Calu3 (cell line): ENCODE data around the gene PHKG2. TPM values are rescaled to one million over a fixed set of nuclear protein-coding genes. Genes with fewer than 3 reads are reported as not detected.

Experiments used
- BruUV-seq: library from RNA; stranded (reverse); fragments of 400-500 nt; replicated peaks from 2 replicates; lab custom pipeline; 2021; lab: Mats Ljungman, UMichigan
- CTCF ChIA-PET: fragments of 300-600 bp; sonication (Branson Sonifier 250); formaldehyde crosslinking; loops from one replicate; lab custom pipeline; 2022; ENCODE audit warnings: antibody characterized with exemption; lab: Charles Lee
- DNase-seq: peaks from one replicate; pipeline ENCODE4 v3.0.0; 2022
- H3K27ac Mint-ChIP-seq: one replicate; pipeline ENCODE4 v1.8.0; 2022; ENCODE audit warnings: mixed read lengths; ENCODE audit not compliant: unreplicated experiment
- H3K27me3 Mint-ChIP-seq: one replicate; pipeline ENCODE4 v1.8.0; 2022; ENCODE audit warnings: mixed read lengths; ENCODE audit not compliant: unreplicated experiment
- H3K36me3 Mint-ChIP-seq: one replicate; pipeline ENCODE4 v1.8.0; 2022; ENCODE audit warnings: mild to moderate bottlenecking, moderate library complexity, mixed read lengths; ENCODE audit not compliant: insufficient read depth, unreplicated experiment
- H3K4me1 Mint-ChIP-seq: one replicate; pipeline ENCODE4 v1.8.0; 2022; ENCODE audit warnings: mild to moderate bottlenecking, low read depth, mixed read lengths; ENCODE audit not compliant: unreplicated experiment
- H3K4me3 Mint-ChIP-seq: one replicate; pipeline ENCODE4 v1.8.0; 2022; ENCODE audit warnings: mild to moderate bottlenecking, low read depth, moderate library complexity, mixed read lengths; ENCODE audit not compliant: unreplicated experiment
- H3K9me3 Mint-ChIP-seq: one replicate; pipeline ENCODE4 v1.8.0; 2022; ENCODE audit warnings: low read depth, mixed read lengths; ENCODE audit not compliant: unreplicated experiment
- intact Hi-C: fragments of 100-400 bp; cut with micrococcal nuclease; formaldehyde crosslinking; loops from one replicate; pipeline ENCODE4 v1.10.0; 2022; ENCODE audit not compliant: unreplicated experiment
- total RNA-seq: library from RNA; stranded (reverse); gene quantifications from 2 replicates; pipeline ENCODE4 v1.2.3, GENCODE V29; 2022
- TF ChIP-seq, protein P1 (sequence below): fragments of 200-600 bp; IDR thresholded peaks from one replicate; pipeline ENCODE4 v1.8.0; 2022; ENCODE audit warnings: antibody characterized with exemption; ENCODE audit not compliant: unreplicated experiment

PHKG2 gene
- total RNA-seq, 1 experiment from 2014 or later, result 66.7 TPM

DNA sequence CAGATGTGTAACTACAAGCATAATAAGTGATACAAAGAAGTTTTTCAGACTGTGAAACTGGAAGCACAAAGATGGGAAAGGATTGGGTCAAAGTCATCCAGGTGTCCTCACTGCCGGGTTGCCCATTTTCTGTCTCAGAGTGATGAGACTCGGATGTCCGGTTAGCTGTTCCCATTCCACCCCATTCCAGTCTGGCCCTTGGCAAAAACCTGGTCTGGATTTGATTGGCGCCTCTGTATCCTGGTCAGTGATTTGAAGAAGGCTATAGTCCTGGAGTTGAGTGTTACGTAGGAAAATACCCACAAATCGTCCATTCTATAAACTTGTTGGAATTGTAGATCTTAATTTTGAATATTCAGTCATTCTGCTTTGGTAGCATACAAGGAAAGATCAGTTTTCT lies 19.9 kb upstream of the PHKG2 start:
- intact Hi-C loops, result no loop called here
- CTCF ChIA-PET, result no interaction called here
- Mint-ChIP-seq H3K4me3 (no peak overlapping the region), H3K36me3 (peaks cover 76% of the 10 kb centered on the region), H3K9me3 (no peaks in the 10 kb centered on the region), H3K27ac (no peak overlapping the region), H3K4me1 (no peaks in the 10 kb centered on the region), H3K27me3 (no peaks in the 10 kb centered on the region)
- BruUV-seq, result no TSS peak
- TF ChIP-seq, protein P1, sequence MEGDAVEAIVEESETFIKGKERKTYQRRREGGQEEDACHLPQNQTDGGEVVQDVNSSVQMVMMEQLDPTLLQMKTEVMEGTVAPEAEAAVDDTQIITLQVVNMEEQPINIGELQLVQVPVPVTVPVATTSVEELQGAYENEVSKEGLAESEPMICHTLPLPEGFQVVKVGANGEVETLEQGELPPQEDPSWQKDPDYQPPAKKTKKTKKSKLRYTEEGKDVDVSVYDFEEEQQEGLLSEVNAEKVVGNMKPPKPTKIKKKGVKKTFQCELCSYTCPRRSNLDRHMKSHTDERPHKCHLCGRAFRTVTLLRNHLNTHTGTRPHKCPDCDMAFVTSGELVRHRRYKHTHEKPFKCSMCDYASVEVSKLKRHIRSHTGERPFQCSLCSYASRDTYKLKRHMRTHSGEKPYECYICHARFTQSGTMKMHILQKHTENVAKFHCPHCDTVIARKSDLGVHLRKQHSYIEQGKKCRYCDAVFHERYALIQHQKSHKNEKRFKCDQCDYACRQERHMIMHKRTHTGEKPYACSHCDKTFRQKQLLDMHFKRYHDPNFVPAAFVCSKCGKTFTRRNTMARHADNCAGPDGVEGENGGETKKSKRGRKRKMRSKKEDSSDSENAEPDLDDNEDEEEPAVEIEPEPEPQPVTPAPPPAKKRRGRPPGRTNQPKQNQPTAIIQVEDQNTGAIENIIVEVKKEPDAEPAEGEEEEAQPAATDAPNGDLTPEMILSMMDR, result no peak
- DNase-seq, result no peak

DNA sequence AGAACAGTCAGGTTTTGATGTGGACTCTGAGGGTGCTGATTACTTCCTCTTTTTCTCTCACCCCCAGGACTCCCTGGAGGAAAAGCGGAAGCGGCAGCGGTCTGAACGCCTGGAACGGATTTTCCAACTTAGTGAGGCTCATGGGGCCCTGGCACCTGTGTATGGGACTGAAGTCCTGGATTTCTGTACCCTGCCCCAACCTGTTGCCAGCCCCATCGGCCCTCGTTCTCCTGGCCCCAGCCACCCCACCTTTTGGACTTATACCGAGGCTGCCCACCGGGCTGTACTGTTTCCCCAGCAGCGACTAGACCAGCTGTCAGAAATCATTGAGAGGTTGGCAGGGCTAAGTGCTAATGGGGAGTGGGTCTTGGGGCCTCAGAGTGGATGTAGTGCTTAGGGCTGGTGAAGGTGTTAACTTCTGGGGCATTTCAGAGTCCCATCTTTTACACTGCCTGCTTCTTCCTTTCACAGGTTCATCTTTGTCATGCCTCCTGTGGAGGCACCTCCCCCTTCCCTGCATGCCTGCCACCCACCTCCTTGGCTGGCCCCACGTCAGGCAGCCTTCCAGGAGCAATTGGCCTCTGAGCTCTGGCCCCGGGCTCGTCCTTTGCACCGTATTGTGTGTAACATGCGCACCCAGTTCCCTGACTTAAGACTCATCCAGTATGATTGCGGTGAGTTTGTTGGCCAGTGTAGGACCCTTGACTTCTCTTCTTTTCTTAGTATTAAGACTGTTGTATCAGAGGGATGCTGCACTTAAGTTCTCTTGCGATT lies 19.1 kb upstream of the PHKG2 start:
- TF ChIP-seq, protein P1, result no peak
- Mint-ChIP-seq H3K27me3 (no peaks in the 10 kb centered on the region), H3K4me1 (no peaks in the 10 kb centered on the region), H3K9me3 (no peaks in the 10 kb centered on the region), H3K36me3 (peaks cover 73% of the 10 kb centered on the region), H3K4me3 (no peak overlapping the region), H3K27ac (no peak overlapping the region)
- no TSS peak for BruUV-seq
- DNase-seq, result no peak
- intact Hi-C loops, result no loop called here
- CTCF ChIA-PET, result no interaction called here

- TF ChIP-seq, protein P1, result no peak
- intact Hi-C loops, result no loop called here
- no peaks in the 10 kb centered on the region for H3K27me3 Mint-ChIP-seq
- CTCF ChIA-PET, result no interaction called here
- no peak overlapping the region for H3K27ac Mint-ChIP-seq
- BruUV-seq, result no TSS peak
- peaks cover 88% of the 10 kb centered on the region for H3K36me3 Mint-ChIP-seq
- DNase-seq, result no peak
- no peaks in the 10 kb centered on the region for H3K4me1 Mint-ChIP-seq
- no peaks in the 10 kb centered on the region for H3K9me3 Mint-ChIP-seq
- H3K4me3 Mint-ChIP-seq, result no peak overlapping the region
These were observed 16.8 kb upstream of the PHKG2 start for GRCh38 chr16:30731411-30731810.

- TF ChIP-seq, protein P1, result no peak
- CTCF ChIA-PET, result no interaction called here
- peaks cover 97% of the 10 kb centered on the region for H3K36me3 Mint-ChIP-seq
- BruUV-seq, result no TSS peak
- no peaks in the 10 kb centered on the region for H3K27me3 Mint-ChIP-seq
- no peak for DNase-seq
- intact Hi-C loops, result no loop called here
- peak overlapping the region; percentile 39 for H3K27ac Mint-ChIP-seq
- no peak overlapping the region for H3K4me3 Mint-ChIP-seq
- H3K9me3 Mint-ChIP-seq, result no peaks in the 10 kb centered on the region
- H3K4me1 Mint-ChIP-seq, result peaks cover 24% of the 10 kb centered on the region
These were observed 11.0 kb upstream of the PHKG2 start for GRCh38 chr16:30736995-30737793.
